Left lobe of liver (tissue), 2 donors: ENCODE measurements around the gene SLC16A9. TPM values are rescaled to one million over a fixed set of nuclear protein-coding genes. Genes with fewer than 3 reads are reported as not detected.
"Not testable (repeated sequence)": the region's sequence is repeated elsewhere in the genome, so short reads cannot be mapped to it uniquely, and the experiment has no call there.

ENCODE experiments used
- ATAC-seq: fragments of 200-7000 bp; cut with Tn5 transposase; one replicate; pipeline ENCODE4 v1.9.1; 2020; ENCODE audit warnings: mild to moderate bottlenecking, moderate library complexity
- DNase-seq: peaks from one replicate; pipeline ENCODE4 v3.0.0-alpha.2; 2020; ENCODE audit warnings: low spot score
- total RNA-seq: library from RNA; stranded (reverse); gene quantifications from one replicate; pipeline ENCODE4 v1.2.1, GENCODE V29; 2021
- donor health status: DM: no; HTN: no; CAD: no; lungs with moderate emphysema.
- donor health status: DM: no; HTN: yes; CAD: no.

Gene SLC16A9
- total RNA-seq, 1 donor from 2014 or later: 0.73 TPM

GRCh38 chr10:59678884-59679301, 30.8 kb downstream of the SLC16A9 start:
- ATAC-seq (peak; percentile 33), DNase-seq (no peak)

GRCh38 chr10:59677253-59677831, 32.3 kb downstream of the SLC16A9 start:
- DNase-seq (no peak), ATAC-seq (no peak)

- ATAC-seq: no peak
- no peak for DNase-seq
Observed at GRCh38 chr10:59675812-59676211, 33.8 kb downstream of the SLC16A9 start.

GRCh38 chr10:59674215-59674836, 35.3 kb downstream of the SLC16A9 start:
- ATAC-seq (no peak), DNase-seq (no peak)

- ATAC-seq (no peak), DNase-seq (no peak)
Observed at GRCh38 chr10:59672150-59672875, 37.3 kb downstream of the SLC16A9 start.

GRCh38 chr10:59670269-59670668, 39.4 kb downstream of the SLC16A9 start:
- DNase-seq: no peak
- ATAC-seq: no peak

- ATAC-seq (no peak), DNase-seq (no peak)
Observed at GRCh38 chr10:59668096-59668495, 41.6 kb downstream of the SLC16A9 start.

- DNase-seq (no peak), ATAC-seq (no peak)
Observed at GRCh38 chr10:59666310-59666709, 43.3 kb downstream of the SLC16A9 start.

- DNase-seq, ATAC-seq: not testable (repeated sequence)
Observed at GRCh38 chr10:59663213-59663612, 46.4 kb downstream of the SLC16A9 start.

- DNase-seq (no peak), ATAC-seq (no peak)
Observed at GRCh38 chr10:59657724-59658123, 51.9 kb downstream of the SLC16A9 start.

DNA sequence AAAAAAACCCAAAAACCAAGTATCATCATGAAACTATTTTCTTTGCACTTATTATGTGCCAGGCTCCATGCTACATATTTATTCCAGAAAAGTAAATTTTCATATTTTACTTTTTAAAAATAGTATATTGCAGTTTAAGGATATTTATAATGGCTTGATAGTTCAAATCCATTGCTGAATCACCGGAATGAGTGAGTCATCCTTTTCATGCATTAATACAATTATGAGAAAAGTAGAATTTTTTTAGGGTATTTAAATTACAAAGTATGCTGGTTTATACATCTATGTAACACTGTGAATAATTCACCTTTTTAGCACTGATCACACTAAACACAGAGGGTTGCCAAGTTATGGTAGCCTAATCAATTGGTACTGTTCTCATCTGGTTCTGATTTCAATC, 54.3 kb downstream of the SLC16A9 start:
- ATAC-seq: no peak

DNA sequence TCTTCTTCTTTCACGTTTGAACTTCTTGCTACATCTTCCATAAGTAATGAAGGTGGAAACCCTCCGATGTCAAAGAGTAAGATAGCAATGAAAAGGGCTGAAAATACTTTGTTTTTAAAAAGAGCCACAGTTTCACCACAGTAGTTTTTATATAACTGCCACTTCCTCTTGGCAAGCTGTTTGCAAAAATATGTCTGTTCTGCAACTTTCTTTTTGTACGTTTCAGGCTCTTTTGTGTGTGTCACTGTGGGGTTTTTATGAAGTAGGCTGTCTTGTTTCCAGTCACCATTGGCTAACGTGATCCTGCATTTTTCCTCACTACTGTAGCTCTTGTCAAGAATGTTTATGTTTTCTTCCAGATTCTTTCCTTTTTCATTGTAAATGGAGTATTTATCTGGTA, 55.6 kb downstream of the SLC16A9 start:
- ATAC-seq (peak; percentile 19), DNase-seq (no peak)

More for the DNA sequence above, 54.3 kb downstream of the SLC16A9 start:
- no peak for DNase-seq

- ATAC-seq (no peak), DNase-seq (no peak)
Observed at GRCh38 chr10:59651902-59652301, 57.7 kb downstream of the SLC16A9 start.

- peak; percentile 40 for ATAC-seq
- DNase-seq: no peak
Observed at GRCh38 chr10:59649606-59650346, 59.9 kb downstream of the SLC16A9 start.

DNA sequence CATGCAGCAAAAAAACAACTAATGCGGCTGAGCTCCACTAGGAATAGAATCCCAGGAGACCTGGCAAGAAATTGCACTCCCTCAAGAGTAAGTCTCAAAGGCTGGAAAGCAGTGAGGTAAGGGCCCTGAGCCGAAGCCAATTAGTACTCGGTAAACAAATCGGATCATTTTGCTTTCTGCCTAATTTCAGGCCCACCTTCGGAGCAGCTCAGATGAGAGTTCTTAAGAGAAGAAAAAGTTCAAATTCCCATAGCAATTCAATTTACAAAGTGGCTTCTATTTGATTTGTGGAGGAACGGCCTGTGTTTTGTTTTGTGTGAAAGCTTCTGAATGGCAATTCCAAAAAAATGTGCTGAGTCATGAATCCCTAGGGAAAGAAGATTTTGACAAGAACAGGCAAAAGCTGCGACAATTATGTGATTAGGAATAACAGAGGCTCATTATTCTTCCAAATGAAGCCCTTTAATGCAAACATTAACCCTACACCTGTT, 60.9 kb downstream of the SLC16A9 start:
- ATAC-seq (no peak), DNase-seq (no peak)

DNA sequence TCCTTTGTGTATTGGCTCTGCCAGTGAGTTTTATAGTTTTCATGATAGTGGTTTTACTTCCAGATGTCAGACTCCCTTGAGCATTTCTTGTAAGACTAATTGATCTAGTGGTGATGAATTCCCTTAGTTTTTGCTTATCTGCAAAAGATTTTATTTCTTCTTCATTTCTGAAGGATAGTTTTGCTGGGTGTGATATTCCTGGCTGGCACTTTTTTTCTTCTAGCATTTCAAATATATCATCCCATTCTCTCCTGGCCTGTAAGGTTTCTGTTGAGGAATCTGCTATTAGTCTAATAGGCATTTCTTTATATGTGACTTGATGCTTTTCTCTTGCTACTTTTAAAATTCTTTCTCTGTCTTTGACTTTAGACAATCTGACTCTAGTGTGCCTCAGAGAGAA, 64.8 kb downstream of the SLC16A9 start:
- ATAC-seq: no peak

GRCh38 chr10:59641688-59642087, 68.0 kb downstream of the SLC16A9 start:
- peak; percentile 55 for ATAC-seq
- not testable (repeated sequence) for DNase-seq

More for the DNA sequence above, 64.8 kb downstream of the SLC16A9 start:
- DNase-seq: no peak

DNA sequence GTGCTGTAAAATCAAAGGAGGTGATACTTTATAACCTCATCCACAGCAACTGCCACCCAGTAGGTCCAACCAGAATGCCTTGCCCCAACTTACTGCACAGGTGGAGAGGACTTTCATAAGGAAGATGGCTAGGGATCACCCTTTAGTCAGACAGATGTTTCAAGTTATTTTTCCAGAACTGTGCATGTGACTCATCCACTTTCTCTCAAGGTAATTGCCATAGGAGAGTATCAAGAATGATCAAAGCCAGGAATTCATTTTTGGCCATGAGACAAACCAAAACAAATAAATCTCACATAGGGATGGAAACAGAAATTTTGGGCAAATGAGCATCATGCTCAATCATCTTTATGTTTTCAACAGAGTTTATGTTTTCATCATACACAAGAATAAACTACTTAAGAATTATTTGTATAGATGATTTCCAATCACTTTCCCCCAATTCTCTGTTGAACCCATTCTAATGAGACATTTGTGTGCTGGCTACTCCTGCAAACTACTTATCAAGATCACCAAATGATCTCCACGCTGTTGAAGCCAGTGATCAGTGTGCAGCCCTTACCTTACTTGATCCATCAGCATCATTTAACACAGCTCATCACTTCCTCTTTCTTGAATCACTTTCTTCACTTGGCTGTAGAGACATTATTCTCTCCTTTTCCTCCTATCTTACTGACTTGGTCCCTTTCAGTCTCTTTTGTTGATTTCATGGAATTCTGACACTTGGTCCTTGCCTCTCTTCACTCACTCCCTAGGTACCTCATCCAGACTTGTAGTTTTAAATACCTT, 74.0 kb downstream of the SLC16A9 start:
- ATAC-seq: no peak
- no peak for DNase-seq

DNA sequence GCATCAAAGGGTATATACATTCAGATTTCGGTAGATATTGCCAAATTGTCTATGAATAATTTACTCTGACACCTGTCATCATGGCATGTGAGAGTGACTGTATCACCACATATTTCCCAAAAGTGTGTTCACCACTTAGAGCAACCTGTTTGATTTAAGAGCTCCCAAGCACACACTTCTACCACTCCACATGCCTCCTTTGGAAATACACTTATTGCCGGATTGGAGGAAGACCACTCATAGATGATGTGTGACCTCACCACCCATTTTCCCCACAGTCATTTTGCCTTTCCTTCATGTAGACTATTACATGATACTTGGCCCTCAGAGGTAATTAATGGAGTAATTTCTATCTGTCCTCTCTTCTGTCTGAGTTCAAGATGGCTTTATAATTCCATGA, 75.5 kb downstream of the SLC16A9 start:
- no peak for ATAC-seq
- no peak for DNase-seq

DNA sequence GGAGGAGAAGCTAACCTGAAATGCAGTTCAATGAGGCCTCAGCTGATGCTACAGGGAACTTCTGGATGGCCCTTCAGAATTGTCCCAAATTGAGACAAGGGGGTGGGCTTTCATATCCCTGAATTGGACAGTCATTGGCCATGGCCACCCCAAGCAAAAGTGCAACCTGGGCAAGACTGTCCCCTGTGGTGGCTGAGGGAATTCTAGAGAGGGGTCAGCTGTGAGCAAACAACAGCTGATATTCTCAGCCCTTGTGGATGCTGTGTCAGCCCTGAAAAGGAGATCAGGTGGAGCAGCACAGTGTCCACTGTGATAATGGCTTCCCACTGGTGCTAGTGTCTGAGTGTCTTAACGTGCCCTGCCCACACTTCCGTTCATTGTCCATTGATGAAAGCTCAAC, 76.6 kb downstream of the SLC16A9 start:
- DNase-seq: no peak
- no peak for ATAC-seq
